ENCODE measurements around the gene UBE3D.

DNA sequence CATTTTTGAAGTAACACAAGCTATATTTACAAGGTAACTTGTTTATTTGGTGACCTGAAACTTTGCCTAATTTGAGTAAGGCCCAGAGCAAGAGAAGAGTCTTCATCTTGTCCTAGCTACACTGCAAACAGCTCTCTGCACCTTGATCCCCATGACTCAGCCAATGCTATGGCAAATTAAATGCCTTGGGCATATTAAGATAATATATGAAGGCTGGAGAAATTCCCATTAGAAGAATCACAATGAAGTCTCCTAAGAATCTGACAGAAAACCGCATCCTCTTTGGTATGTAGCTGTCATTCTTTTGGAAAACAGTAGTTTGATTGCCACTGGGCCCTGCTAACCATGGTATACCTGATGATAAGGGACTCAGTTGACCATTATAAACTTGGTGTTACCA is 204.5 kb downstream of the UBE3D start:
- TF ChIP-seq, protein P1, sequence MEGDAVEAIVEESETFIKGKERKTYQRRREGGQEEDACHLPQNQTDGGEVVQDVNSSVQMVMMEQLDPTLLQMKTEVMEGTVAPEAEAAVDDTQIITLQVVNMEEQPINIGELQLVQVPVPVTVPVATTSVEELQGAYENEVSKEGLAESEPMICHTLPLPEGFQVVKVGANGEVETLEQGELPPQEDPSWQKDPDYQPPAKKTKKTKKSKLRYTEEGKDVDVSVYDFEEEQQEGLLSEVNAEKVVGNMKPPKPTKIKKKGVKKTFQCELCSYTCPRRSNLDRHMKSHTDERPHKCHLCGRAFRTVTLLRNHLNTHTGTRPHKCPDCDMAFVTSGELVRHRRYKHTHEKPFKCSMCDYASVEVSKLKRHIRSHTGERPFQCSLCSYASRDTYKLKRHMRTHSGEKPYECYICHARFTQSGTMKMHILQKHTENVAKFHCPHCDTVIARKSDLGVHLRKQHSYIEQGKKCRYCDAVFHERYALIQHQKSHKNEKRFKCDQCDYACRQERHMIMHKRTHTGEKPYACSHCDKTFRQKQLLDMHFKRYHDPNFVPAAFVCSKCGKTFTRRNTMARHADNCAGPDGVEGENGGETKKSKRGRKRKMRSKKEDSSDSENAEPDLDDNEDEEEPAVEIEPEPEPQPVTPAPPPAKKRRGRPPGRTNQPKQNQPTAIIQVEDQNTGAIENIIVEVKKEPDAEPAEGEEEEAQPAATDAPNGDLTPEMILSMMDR (IDR thresholded peaks at IDR 0.05): no peak
- TF ChIP-seq POLR2AphosphoS5 (IDR thresholded peaks at IDR 0.05; ENCODE audit: low read depth, low read length) (no peak), SIN3A (IDR thresholded peaks at IDR 0.05; ENCODE audit: borderline replicate concordance, insufficient read depth, low read depth, low read length) (no peak)
